RPMI8226 (cell line): ENCODE data around the gene PRAF2.

Source experiments
- DNase-seq: peaks from one replicate; pipeline ENCODE4 v3.0.0-alpha.2; 2015

The PRAF2 gene

GRCh38 chrX:49073601-49074575 lies at the start of gene PRAF2:
Gene PRAF2, minus strand, starts transcription at chrX:49074002. Its CDS starts 15 bp downstream, at chrX:49073987.
- DNase-seq, result peak; percentile 74

DNA sequence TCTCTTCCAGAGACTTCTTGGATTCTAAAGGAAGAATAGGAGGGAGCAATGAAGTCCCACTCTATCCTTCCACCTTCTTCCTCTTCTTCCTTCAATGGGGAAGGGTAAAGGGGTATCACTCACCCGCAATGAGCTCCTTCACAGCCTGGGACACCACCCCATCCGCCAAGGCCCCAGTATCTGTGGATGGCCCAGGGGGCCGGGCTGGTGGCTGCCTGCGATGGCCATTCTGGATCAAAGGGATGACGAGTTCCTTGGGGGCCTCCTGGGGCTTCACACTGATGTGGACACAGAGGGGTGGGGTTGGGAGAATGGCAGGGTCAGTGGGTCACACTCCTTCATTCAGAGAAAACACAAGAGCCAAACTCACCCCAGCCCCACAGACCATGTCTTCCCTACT lies 48.7 kb upstream of the PRAF2 start:
- no peak for DNase-seq

GRCh38 chrX:49120091-49120490 lies 46.3 kb upstream of the PRAF2 start:
- no peak for DNase-seq

DNA sequence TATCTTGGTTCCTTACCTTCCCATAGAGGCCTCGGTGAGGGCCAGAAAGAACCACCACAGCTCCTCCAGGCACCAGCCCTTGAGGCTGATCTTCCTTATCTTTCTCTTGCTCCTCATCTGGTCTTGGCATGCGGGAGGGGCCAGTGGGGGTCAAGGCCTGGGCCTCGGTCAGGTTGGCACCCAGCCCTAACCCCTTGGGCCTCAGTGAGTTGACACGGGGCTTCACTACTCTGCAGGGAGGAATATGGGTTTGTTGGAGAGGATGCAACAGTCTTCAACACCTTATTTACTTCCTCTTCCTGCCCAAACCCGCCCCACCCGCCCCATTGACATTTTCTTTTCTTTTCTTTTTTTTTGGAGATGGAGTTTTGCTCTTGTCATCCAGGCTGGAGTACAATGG lies 43.8 kb upstream of the PRAF2 start:
- DNase-seq, result no peak

DNA sequence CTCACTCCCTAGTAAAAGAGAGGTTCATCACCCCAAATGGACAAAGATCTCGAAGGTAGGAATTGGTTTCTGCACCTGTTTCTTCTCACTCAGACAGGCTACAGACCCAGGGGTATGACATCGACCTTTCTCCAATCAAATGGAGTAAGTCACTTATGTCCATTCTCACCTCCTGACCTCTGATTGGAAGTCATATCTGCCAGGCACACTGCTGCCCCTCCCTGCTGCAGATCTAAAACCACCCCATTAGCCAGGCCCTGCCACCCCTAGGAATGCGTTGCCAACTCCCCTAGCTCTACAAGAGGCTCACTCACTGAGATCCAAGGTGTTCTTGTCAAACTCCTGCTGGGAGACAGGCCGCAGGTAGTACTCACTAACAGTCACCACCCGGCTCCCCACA lies 42.9 kb upstream of the PRAF2 start:
- no peak for DNase-seq

DNA sequence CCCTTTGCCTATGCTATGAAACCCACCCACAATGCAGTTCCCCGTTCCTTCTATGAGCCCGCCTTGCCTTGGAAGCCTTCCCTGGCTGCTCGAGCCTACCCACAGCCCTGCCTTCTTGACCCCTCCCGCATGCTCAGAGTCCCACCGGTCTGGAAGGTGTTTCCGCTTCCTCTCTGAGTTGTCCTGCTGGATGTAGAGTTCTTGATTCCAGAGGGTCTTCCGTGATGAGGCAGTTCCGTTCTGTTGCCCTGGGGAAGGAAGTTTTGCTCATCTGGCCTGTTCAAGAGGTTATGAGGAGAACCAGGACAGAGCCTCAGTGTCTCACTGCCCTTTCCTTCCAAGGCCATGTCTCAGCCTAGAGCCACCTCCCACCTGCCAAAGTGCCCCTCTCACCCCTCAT lies 42.3 kb upstream of the PRAF2 start:
- DNase-seq, result no peak

DNA sequence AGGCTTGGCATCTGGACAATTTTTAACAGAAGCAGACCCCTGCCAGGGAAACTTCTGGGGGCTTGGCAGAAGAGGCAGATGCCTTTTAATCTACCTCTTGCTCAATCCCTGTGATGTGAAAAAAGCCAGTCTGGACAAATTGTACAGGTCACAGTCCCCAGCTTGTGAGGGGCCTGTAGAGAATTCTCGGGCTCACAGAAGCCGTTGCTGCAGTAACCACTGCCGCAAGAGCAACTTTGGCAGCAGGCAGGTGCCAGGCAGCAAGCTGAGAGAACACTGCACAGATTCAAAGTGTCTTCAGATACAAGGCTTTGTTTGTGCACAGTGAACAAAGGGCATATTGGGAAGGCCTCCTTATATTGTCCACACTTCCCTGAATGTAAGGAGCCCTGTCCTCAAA lies 38.0 kb upstream of the PRAF2 start:
- no peak for DNase-seq

- no peak for DNase-seq
Measured at GRCh38 chrX:49110417-49110816, 36.6 kb upstream of the PRAF2 start.

DNA sequence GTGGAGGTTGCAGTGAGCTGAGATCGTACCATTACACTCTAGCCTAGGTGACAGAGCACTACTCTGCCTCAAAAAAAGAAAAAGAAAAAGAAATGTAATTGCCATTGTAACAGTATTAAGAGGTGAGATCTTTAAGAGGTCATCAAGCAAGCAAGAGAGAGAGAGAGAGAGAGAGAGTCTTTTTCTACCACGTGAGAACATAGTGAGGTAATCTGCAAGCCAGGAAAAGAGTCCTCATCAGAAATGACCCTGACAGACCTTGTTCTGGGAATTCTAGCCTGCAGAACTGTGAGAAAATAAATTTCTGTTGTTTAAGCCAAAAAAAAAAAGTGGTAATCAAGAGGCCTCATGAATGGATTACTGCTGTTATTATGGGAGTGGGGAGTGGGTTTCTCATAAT lies 34.8 kb upstream of the PRAF2 start:
- DNase-seq, result no peak

DNA sequence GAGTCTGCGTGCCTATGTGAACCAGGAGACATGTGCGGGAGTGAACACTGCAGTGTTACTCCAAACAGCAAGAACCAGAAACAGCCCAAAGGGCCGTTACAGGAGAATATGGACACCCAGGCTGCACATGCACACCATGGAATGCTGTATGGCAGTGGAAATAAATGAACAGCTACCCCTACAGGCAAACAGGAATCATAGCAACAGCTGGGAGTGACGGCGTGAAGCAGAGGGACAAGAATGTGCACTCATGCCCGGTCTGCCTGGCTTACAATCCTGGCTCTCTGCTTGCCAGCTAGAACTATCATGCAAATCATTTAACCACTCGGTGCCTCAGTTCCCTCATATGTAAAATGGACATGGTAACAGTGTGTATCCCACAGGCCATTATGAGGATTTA lies 33.1 kb upstream of the PRAF2 start:
- no peak for DNase-seq

GRCh38 chrX:49106296-49106695 lies 32.5 kb upstream of the PRAF2 start:
- DNase-seq, result no peak

DNA sequence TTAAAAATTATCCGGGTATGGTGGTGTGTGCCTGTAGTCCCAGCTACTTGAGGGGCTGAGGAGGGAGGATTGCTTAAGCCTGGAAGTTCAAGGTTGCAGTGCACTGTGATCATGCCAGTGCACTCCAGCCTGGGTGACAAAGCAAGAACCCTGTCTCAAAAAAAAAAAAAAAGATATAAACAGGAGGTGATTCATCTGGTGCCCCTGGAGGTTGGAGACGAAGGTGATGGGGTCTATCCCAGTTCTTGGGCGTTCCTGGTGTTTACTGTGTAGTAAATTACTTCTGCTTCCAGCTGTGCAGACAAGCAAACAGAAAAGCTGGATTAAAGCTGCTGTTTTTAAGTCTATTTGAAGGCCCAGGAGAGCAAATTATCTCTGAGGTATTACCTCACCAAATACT lies 29.8 kb upstream of the PRAF2 start:
- DNase-seq, result no peak

GRCh38 chrX:49102190-49102589 lies 28.4 kb upstream of the PRAF2 start:
- DNase-seq, result no peak

- peak; percentile 17 for DNase-seq
Measured at GRCh38 chrX:49101629-49101984, 27.8 kb upstream of the PRAF2 start.

DNA sequence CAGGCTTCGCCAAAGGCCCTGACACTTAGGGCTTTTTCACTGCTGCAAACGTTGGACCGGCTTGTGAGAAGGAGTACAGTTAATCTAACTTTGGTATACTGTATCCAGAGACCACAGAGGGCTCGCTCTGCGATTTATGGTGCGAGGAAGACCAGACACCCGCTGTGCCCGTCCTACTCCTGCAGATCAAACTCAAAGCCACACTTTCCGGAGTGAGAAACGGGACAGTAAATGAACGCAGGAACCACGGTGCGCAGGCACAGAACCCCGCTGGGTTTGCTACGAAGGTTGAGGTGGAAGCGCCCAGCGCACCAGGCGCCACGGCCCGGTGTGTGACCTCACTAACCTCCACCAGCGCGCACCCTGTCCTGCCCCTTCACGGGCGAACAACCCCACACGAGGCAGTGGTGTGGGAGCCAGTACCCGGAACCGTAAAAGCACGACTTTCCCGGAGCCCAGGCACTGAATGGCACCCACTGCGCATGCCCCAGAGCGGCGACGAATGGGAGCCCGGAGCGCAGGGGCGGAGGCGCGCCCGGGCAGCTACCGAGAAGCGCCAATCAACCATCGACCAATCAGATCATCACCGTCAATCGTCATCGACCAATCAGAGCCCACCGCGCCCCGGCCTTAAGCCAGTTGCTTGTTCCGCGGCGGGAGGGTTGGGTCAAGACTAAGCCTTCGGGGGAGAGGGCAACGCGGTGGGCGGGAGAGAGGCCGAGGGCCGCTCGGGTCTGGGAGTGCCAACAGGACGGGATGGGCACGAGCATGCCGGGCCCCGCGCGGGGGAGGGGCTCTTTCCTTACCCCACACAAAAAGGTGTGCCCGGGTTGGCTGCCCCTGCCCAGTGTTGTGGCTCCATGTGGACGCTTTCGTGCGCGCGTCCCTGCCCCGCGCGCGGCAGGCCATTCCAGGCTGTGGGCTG lies 27.2 kb upstream of the PRAF2 start:
- DNase-seq, result peak; percentile 95

DNA sequence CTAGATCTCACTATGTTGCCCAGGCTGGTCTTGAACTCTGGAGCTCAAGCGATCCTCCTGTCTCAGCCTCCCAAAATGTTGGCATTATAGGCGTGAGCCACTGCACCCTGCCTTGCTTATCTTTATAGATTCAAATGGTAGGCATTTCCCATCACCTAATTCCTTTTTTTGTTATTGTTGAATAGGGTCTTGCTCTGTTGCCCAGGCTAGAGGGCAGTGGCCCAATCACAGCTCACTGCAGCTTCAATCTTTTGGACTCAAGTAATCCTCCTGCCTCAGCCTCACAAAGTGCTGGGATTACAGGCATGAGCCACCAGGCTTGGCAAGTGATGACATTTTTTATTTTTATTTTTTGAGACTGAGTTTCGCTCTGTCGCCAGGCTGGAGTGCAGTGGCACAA lies 22.6 kb upstream of the PRAF2 start:
- DNase-seq, result no peak

DNA sequence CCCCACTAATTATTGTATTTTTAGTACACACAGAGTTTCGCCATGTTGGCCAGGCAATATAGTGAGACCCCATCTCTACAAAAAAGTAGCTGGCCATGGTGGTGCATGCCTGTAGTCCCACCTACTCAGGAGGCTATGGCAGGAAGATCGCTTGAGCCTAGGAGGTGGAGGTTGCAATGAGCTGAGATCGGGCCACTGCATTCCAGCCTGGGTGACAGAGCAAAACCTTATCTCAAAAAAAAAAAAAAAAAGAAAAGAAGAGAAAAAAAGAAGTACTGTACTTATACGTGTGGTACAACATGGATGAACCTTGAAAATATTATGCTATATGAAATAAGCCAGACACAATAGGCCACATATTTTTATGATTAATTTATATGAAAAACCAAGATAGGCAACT lies 15.8 kb upstream of the PRAF2 start:
- no peak for DNase-seq

- no peak for DNase-seq
Measured at GRCh38 chrX:49082271-49082871, 8.6 kb upstream of the PRAF2 start.

- peak; percentile 64 for DNase-seq
Measured at GRCh38 chrX:49079489-49080428, 6.0 kb upstream of the PRAF2 start, which contains the start of gene WDR45. Gene WDR45, minus strand, starts transcription at chrX:49079887. Its CDS starts 1,792 bp downstream, at chrX:49078095.

DNA sequence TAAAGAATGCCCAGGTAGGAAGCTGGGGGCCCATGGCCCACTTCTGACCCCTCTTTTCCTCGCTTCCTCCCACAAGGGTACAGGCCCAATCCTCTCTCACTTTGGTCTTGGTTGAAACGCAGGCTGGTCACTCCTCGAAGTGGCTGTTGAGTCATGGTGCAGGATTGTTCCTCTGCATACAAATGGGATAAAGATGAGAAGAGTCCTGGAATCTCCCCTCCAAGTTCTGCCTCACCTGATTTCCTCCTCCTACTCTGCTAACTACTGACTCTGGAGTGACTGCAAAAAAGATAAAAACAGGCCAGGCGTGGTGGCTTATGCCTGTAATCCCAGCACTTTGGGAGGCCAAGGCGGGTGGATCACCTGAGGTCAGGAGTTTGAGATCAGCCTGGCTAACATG lies 4.1 kb upstream of the PRAF2 start:
- DNase-seq, result no peak

- DNase-seq, result no peak
Measured at GRCh38 chrX:49075347-49075746, 1.5 kb upstream of the PRAF2 start.

DNA sequence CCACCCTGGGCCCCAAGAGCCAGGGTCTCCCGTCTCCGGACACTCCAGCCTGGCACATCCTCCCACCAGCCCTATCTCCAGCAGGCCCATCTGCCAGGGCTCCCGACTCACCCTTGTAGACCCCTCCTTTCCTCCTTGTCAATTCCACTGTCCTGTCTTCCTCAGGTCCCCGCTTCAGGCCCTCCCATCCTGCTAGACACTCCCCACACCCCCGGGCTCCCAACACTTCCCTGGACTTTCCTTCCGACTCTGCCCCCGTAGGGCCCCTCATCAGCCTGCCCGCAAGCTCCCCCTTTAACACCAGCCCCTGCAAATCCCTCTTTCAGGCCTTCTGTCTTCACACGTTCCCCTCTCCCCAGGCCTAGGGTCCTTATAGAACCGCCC lies 1.1 kb downstream of the PRAF2 start:
- no peak for DNase-seq
